GM19025 (cell line): ENCODE results near the gene BMP2K.
A peak's percentile ranks its signal among the peaks of the same experiment; 100 is the strongest.

Experiments used
- ATAC-seq: cut with Tn5 transposase; IDR thresholded peaks from one replicate; pipeline ENCODE4 v1.9.1; 2021; ENCODE audit warnings: mild to moderate bottlenecking, low read depth, moderate library complexity; ENCODE audit not compliant: unreplicated experiment

Gene BMP2K

DNA sequence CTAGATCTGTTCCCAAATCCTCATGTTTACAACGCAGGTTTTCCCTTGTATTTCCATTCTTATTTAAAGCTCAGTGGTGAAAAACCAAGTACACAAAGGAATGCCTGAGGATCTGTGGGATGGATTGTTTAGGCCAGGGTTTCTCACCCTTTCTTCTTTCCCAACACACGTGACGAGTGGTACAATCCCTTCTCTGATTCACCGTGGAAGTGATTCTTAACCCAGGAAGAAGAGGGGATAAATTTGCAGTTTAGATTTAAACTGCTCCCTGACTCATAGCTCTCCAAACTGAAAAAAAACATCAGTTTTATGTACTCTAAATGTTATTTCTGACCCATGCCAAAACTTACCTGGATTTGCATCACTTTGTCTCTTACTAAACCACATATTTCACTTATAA, 146.1 kb downstream of the BMP2K start:
- ATAC-seq = no peak

DNA sequence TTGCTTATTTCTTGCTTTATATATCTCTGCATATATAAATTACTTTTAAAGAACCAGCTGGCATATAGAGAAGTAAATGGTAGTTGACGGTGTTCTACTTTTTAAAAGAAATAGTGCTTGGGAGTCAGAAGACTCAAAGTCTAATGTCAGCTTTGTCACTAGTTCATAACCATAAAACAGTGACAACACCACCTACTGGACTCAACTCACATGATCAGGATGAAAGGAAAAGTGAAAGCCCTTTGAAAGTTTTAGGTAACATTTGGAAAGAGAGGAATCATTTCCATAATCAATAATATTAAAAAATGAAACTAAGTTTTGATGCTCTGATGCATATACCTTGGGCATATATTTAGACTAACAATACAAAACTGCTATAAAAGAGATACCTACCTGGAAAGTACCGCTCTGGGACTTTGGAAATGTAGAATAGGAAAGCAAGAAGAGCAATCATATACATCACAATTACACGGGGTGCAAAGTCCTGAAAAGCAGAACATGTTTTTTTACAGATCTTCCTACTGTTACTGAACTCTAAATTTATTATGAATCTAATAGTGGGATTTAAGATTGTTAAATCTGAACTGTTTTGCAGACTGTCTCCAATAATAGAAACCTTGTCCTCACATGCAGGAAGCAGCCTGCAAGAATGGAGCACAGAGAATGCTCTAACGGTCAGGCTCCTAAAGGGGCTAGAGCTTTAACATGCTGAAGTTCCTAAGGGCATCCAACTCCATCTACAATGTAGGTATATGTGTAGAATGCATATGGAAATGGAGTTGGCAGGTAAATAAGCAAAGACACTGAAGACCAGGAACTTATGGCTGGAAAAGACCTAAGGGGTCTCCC, 147.5 kb downstream of the BMP2K start:
- ATAC-seq = no peak

DNA sequence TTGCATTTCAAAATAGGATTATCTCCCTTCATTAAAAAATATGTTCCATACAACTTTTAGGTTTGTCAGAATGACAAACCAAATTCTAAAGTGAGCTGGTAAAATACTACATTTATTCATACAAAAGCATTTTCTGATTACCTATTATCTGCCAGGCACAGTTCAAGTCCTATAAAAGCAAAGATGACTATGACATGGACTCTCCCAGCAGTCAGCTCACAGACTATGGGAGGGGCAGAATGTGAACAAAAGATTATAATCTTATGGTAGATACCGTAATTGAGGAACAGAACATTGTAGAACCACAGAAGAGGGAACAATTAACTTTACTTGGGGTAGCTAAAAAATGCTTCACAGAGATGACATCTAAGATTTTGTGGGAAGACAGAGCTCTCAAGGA, 150.7 kb downstream of the BMP2K start:
- no peak for ATAC-seq

DNA sequence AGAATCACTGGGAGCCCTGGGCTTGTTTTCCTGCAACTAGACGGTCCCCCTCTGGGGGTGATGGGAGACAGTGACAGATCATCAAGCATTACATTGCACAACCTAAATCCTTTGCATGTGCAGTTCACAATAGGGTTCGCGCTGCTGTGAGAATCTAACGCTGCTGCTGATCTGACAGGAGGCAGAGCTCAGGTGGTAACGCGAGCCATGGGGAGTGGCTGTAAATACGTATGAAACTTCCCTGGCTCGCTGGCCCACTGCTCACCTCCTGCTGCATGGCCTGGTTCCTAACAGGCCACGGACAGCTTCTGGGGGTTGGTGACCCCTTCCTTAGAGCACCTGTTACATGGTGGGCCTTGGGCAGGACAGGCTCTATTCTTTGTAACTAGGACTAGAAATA, 152.7 kb downstream of the BMP2K start:
- ATAC-seq = no peak

DNA sequence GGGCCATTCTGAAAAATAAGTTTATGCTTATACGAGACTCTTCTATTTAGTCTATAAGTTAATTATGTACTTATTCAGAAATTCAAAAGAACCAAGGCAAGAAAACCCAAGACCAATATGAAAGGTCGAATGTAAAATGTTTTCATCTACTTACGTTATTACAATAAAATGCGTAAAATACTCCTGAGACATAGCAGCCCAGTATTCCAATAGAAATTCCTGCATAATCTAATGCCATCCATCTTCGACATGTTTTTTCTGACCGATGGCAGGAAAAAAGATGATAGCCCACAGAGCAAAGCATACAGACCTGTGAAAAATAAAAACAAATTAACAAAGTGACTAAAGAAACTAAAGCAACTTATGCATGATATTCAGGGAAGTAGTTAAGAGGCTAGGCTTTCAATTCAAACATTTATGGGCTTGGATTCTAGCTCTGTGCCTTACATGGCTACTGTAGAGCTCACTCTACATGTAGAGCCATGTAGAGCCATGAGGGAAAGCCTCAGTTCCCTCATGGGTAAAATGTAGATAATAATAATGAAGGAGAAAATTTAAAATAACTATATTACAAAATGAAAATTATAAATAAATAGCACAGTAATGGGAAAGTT, 154.0 kb downstream of the BMP2K start:
- no peak for ATAC-seq

DNA sequence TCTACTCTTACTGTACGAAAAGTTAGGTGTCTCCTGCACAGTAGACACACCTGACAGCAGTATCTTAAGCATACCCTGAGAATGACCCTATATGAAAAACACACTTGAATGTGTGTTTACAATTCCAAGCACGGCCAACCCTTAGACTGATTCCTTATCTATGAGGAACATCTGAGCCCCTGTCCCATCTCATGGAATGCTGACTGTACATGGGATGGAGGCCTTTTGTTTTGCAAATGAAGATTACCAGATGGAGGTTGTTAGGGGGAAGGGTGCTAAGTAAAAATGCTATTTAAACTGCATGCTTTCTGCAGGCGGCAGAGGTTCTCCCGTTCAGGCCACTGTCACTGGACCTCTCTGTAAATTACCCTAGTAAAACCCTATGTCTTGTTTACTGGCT, 160.8 kb downstream of the BMP2K start:
- ATAC-seq = no peak

DNA sequence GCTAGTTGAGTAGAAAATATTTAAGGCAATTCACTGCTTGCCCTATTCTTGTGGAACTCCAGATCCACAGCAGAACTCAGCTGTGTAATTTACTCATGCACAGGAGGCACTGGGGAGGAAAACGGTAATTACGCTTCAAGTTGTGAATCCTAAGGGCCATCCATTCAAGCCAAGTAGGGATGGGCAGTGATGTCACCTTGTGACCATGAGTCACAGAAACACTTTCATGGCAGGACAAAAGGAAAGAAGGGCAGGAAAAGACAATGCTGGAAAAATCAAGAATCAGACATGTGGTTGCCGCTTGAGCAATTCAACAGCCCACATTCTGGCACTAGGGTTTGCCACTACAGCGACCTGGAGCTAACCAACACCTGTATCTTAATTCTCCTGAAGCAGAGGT, 161.7 kb downstream of the BMP2K start:
- ATAC-seq = no peak

DNA sequence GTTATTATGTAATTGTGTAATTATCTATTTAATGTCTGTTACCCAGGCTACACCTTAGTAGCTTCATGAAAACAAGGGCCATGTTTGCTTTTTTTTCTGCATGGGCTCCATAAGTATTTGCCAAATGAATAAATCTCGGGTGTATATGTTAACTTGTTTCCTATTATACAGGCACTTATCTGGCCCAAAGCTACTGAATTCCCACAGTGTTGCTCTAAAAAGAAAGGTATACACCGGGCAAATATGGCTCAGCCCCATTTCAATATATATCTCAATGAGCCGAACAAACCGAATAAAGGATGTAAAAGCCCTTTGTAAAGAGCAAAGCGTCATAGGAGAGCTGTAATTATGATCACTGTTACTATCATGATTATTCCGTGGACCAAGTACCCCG, 162.3 kb downstream of the BMP2K start:
- ATAC-seq = no peak

DNA sequence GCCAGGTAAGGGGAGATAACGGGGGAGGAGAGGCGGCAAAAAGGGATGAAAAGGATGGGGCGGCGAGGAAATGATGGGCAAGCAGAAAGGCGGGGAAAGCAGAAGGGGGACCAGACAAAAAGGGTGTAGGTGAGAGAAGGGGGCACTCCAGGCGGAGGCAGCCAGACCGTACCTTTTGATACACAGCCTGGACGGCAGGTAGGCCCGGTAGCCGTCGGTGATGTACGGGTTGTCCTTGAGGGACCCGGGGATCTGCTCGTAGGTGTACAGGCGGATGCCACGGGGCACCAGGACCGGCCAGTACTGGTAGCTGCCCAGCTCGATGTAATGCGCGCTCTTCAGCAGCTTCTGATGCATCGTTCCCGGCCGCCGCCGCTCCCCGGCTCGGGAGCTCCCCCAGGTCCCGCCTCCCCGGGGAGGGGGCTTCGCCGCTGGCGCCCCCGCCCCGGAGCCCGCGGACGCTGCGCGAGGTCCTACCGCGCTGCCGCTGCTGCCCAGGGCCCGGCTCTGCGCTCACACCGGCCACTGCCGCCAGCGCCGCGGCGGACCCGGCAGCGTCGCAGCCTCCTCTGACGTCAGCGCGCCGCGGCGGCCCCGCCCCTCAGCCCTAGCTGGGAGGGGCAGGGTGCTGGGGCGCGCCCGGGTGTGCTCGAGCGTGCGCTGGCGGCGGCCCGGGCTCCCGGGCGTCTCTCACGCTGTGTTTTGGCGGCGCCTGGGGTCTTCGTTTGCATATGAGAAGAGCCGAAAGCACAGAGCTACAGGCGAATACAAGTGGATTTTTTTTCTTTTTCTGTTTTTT, 162.9 kb downstream of the BMP2K start, which contains the start of gene PAQR3:
Gene PAQR3 (minus strand): TSS at position 571 of the 799 bp plus-strand sequence. CDS start 214 bp downstream, at position 357.
- peak; percentile 98 for ATAC-seq

DNA sequence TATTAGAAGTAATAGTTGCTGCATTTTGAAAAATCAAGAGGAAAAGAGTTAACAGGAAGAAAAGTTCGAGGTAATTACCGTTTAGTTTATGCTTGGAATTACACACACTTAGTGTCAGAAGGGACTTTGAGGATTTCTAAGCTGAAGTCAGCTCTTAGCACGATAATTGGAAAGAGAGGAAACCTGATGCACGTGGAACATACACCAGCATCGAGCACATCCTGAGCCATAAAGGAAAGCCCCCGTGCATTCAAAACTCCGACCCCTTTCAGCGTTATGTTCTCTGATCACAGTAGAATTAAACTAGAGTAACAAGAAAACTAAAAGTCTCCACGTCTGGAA, 163.5 kb downstream of the BMP2K start:
- ATAC-seq = no peak

DNA sequence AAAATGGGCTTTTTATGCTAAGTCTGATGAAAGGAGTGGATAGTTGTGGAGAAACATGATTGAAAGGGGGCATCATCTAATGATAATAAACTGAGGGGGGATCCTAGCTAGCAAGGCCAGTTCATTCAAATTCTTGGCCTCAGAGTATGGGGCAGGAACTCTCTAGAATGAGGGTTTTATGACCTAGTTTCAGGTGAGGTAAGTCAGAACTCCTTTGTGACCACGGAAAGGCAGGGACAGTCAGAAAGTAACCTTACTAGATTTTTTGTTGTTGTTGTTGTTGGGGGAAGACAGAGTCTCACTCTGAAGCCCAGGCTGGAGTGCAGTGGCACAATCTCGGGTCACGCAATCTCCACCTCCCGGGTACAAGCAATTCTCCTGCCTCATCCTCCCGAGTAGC, 164.6 kb downstream of the BMP2K start:
- no peak for ATAC-seq

DNA sequence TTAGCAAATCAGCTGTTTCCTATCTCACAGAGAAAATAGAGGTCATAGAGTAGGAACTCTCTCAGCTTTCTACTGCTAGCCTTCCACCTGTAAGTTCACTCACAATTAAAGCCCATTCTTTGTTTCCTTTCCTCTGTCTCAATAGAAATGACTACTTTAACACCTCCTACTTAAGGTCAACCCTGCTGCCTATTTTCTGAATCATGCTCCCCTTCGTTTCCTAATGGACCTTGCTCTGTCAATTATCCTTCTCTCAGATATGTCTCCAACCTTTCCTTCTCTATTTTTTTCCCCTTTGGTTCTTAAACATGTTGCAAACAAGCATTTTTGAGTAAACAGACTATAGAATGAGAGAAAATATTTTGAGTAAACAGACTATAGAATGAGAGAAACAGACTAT, 168.2 kb downstream of the BMP2K start:
- no peak for ATAC-seq

DNA sequence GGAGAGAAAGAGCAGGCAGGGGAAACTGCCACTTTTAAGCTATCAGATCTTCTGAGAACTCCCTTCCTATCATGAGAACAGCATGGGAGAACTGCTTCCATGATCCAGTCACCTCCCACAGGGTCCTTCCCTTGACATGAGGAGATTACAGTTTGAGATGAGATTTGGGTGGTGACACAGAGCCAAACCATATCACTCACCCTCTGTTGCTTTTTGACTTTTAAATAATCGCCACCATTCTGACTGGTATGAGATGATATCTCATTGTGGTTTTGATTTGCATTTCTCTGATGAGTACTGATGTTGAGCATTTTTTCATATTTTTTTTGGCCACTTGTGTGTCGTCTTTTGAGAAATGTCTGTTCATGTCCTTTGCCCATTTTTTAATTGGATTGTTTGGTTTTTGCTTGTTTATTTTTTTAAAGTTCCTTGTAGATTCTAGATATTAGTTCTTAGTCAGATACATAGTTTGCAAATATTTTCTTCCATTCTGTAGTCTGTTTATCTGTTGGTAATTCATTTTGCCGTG, 169.6 kb downstream of the BMP2K start:
- ATAC-seq = no peak

DNA sequence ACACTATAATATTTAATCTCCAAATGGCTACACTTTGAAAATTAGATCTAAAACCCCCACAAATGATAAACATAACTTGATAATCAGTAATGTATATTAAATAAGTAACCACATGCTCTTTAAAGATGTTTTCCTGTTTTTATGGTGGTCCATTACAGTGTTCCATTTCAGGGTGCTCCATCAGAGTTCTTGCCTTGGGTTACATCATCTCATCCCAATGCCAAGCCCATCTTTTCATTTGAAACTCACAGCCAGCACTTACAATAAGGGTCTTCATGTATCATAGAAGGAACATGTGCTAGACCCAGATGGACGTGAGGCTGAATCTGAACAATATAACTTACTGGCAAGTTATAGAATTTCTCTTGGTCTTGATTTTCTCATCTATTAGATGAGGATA, 173.6 kb downstream of the BMP2K start:
- ATAC-seq = no peak

DNA sequence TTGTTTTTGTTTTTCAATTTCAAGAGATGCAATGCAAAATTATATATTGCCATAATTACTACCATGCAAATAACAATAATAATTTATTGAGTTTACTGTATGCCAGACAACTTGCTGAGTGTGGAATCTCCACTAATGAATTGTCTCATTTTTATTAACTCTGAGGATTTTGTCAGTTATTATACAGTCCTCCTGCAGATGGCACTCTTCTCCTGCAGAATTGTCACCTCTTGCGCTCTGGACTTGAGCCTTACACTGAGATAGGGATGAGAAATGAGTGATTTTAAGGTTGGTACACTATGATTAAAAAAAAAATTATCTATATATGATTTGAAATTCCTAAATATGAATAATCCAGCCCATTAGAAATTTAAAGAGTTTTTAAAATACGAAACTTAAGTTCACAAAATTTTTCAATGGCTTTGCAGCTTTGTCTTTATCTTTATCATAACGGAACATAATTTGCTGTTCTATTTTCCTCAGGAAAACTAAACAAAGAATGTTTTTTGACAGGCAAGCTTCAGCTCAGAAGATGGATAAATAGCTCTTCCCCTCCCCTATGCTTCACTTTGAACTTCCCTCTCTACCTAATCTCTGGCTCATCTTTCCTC, 175.8 kb downstream of the BMP2K start:
- no peak for ATAC-seq

DNA sequence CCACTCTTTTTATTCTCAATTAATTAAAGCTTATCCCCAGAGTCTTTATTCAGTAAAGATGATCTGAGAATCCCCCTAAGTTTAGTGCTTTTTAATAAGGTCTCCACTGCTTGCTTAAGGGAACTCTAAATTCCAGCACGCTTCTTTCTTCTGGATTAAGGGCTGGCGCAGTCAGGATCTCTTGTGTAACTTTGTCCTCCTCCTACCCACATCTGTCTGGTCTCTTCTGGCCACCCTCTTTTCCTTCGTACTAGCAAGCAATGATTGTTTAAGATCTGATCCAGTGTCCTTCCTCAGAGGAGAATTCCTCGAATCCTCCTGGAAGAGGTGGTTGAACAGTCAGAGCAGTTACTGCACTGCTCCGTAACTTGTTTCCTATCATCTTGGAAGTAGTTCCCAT, 177.1 kb downstream of the BMP2K start:
- no peak for ATAC-seq

DNA sequence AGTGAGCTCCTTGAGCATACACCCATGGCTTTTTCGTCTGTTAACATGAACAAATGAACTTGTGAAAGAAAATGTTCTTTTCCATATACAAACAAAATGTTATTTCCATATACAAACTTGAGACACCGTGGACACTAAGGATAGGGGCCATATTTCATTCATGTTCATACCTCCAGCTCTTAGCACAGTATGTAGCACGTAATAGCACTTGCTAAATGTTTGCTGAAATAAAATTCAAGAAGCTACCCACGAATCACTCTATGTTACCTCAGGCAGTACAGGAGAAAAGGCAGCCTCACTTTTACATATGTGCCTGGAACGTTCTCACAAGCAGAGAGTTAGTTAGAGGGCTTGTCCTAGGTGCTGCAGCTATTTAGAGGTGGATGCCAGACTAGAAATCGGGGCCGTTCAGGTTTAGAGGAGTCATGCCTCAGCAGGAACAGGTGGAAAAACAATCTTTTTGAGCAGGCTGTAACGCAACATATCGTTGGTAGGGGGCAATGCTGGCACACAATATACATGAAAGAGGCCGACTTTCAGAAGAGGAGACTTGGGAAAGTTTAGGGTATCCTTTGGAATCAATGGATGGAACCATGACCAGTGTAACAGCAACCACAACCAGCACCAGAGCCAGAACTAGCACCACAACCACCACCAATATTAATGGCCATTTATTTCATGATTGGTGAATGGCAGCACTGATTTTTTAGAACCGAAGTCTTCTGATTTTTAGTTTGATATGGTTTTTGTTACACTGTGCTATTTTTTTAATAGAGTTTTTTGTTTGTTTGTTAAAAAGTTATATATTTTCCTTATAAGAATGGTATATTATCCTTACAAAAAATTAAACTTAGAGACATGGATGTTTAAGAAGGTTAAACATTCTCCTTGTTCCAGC, 177.9 kb downstream of the BMP2K start:
- ATAC-seq = no peak

DNA sequence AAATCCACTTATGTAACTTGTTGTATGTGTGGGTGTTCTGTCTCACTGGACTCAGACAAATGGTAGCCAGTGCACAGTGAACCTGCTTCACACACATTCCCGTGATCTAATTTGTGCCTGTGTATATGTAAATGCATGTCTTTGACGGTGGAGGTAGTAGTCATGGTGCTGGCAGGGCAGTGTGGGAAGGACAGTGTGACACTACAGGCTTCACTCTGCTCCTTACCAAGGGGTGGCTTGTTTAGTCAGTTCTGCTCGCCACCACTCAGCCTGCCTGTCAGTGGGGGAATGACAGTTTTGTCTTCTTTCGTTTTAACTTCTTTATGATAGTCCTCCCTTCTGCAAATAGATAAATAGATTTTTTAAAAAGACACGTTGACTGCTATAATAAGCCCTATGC, 180.8 kb downstream of the BMP2K start:
- no peak for ATAC-seq

DNA sequence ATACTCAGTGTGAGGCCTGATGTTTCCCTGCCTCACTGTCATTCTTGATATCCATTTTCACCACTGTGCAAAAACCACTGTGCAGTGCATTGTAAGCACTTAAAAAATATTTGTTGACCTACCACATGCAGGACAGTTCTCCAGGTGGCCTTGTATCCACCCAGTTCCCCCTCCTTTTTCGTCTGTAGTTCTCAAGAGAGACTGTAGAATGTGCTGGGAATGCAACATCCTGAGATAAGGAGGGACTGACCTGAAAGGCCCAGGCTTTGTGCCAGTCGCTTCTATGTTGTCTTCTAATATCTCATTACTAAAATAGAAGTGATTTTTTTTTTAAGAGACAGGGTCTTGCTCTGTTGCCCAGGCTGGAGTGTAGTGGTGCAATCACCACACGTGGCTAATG, 184.8 kb downstream of the BMP2K start:
- ATAC-seq = no peak
